H9 (cell line): ENCODE measurements around the gene ZNF444. TPM values are rescaled to one million over a fixed set of nuclear protein-coding genes. Genes with fewer than 3 reads are reported as not detected.
A peak's percentile ranks its signal among the peaks of the same experiment; 100 is the strongest.
"Not testable (repeated sequence)": the region's sequence is repeated elsewhere in the genome, so short reads cannot be mapped to it uniquely, and the experiment has no call there.

ENCODE experiments used
- DNase-seq: peaks from one replicate; pipeline ENCODE4 v3.0.0-alpha.2; 2017
- H2AFZ ChIP-seq: one replicate; pipeline ENCODE4 v1.6.1; 2013; ENCODE audit warnings: mild to moderate bottlenecking, low read length, control low read depth, moderate library complexity
- H2AK5ac ChIP-seq: 2 replicates; pipeline ENCODE4 v1.6.1; 2013; ENCODE audit warnings: low read length, control low read depth, mixed read lengths; ENCODE audit not compliant: insufficient read length
- H2BK120ac ChIP-seq: one replicate; pipeline ENCODE4 v1.6.1; 2013; ENCODE audit warnings: low read depth, mild to moderate bottlenecking, low read length, control low read depth, inconsistent platforms; ENCODE audit not compliant: poor library complexity, severe bottlenecking
- H2BK12ac ChIP-seq: 2 replicates; pipeline ENCODE4 v1.6.1; 2013; ENCODE audit warnings: low read length, control low read depth, mixed read lengths, low read depth; ENCODE audit not compliant: insufficient read length
- H2BK15ac ChIP-seq: 2 replicates; pipeline ENCODE4 v1.6.1; 2013; ENCODE audit warnings: low read depth, low read length, control low read depth
- H2BK20ac ChIP-seq: one replicate; pipeline ENCODE4 v1.6.1; 2013; ENCODE audit warnings: low read depth, mild to moderate bottlenecking, low read length, control low read depth, inconsistent platforms; ENCODE audit not compliant: poor library complexity, severe bottlenecking
- H2BK5ac ChIP-seq: 2 replicates; pipeline ENCODE4 v1.6.1; 2013; ENCODE audit warnings: low read length, control low read depth, mixed read lengths; ENCODE audit not compliant: insufficient read length
- H3K14ac ChIP-seq: 2 replicates; pipeline ENCODE4 v1.6.1; 2013; ENCODE audit warnings: low read length, control low read depth; ENCODE audit not compliant: insufficient read depth
- H3K18ac ChIP-seq: 2 replicates; pipeline ENCODE4 v1.6.1; 2013; ENCODE audit warnings: low read depth, mild to moderate bottlenecking, mixed read lengths, low read length, control low read depth; ENCODE audit not compliant: insufficient read length
- H3K23ac ChIP-seq: 2 replicates; pipeline ENCODE4 v1.6.1; 2013; ENCODE audit warnings: low read length, control low read depth, mixed read lengths, low read depth; ENCODE audit not compliant: insufficient read length
- H3K23me2 ChIP-seq: 2 replicates; pipeline ENCODE4 v1.6.1; 2013; ENCODE audit warnings: low read depth, mild to moderate bottlenecking, mixed read lengths, low read length, control low read depth; ENCODE audit not compliant: insufficient read length, poor library complexity, severe bottlenecking
- H3K27ac ChIP-seq: 2 replicates; pipeline ENCODE4 v1.5.1; 2013; ENCODE audit warnings: low read length, control low read depth, mixed read lengths, low read depth; ENCODE audit not compliant: insufficient read length
- H3K27me3 ChIP-seq: 2 replicates; pipeline ENCODE4 v1.6.1; 2013; ENCODE audit warnings: low read length, control low read depth, inconsistent platforms; ENCODE audit not compliant: insufficient read depth
- H3K4ac ChIP-seq: 2 replicates; pipeline ENCODE4 v1.6.1; 2013; ENCODE audit warnings: low read depth, mild to moderate bottlenecking, control low read depth, inconsistent platforms, low read length, moderate library complexity
- H3K4me1 ChIP-seq: 2 replicates; pipeline ENCODE4 v1.6.1; 2013; ENCODE audit warnings: low read length, control low read depth, inconsistent platforms; ENCODE audit not compliant: insufficient read depth
- H3K4me2 ChIP-seq: 2 replicates; pipeline ENCODE4 v1.6.1; 2013; ENCODE audit warnings: low read length, control low read depth, mixed read lengths; ENCODE audit not compliant: insufficient read length, insufficient read depth
- H3K56ac ChIP-seq: 2 replicates; pipeline ENCODE4 v1.6.1; 2013; ENCODE audit warnings: low read depth, mild to moderate bottlenecking, mixed read lengths, low read length, control low read depth; ENCODE audit not compliant: insufficient read length
- H3K79me1 ChIP-seq: 2 replicates; pipeline ENCODE4 v1.6.1; 2013; ENCODE audit warnings: low read depth, mild to moderate bottlenecking, moderate library complexity, low read length, control low read depth, inconsistent platforms; ENCODE audit not compliant: insufficient read depth, poor library complexity, severe bottlenecking
- H3K79me2 ChIP-seq: 2 replicates; pipeline ENCODE4 v1.6.1; 2013; ENCODE audit warnings: low read length, control low read depth, inconsistent platforms; ENCODE audit not compliant: insufficient read depth
- H3K9ac ChIP-seq: 2 replicates; pipeline ENCODE4 v1.6.1; 2013; ENCODE audit warnings: low read length, control low read depth, mixed read lengths; ENCODE audit not compliant: insufficient read length; ENCODE audit errors: extremely low read depth
- H3K9me3 ChIP-seq: one replicate; pipeline ENCODE4 v1.6.1; 2013; ENCODE audit warnings: low read depth, low read length, inconsistent platforms; ENCODE audit not compliant: control insufficient read depth
- H3T11ph ChIP-seq: one replicate; pipeline ENCODE4 v1.6.1; 2013; ENCODE audit warnings: mild to moderate bottlenecking, low read length, control low read depth, inconsistent platforms
- H4K20me1 ChIP-seq: one replicate; pipeline ENCODE4 v1.6.1; 2013; ENCODE audit not compliant: control insufficient read depth, insufficient read length, insufficient read depth
- H4K5ac ChIP-seq: 2 replicates; pipeline ENCODE4 v1.6.1; 2013; ENCODE audit warnings: low read depth, mild to moderate bottlenecking, mixed read lengths, low read length, control low read depth; ENCODE audit not compliant: insufficient read length
- H4K8ac ChIP-seq: replicated peaks from 2 replicates; pipeline ENCODE4 v1.6.1; 2013; ENCODE audit warnings: low read length, control low read depth, mixed read lengths, low read depth; ENCODE audit not compliant: insufficient read length
- H4K91ac ChIP-seq: 2 replicates; pipeline ENCODE4 v1.6.1; 2013; ENCODE audit warnings: low read depth, mild to moderate bottlenecking, moderate library complexity, mixed read lengths, low read length, control low read depth; ENCODE audit not compliant: insufficient read length
- H3K27ac Mint-ChIP-seq, 3 experiments: 2 replicates in 2 of 3; 3 replicates in 1 of 3; pipeline ENCODE4 v1.8.0; 2020 to 2021; ENCODE audit warnings: mixed read lengths in 3 of 3, mild to moderate bottlenecking in 1 of 3, moderate library complexity in 1 of 3
- H3K27me3 Mint-ChIP-seq: 2 replicates; pipeline ENCODE4 v1.8.0; 2021; ENCODE audit warnings: low read depth, mild to moderate bottlenecking, moderate library complexity, mixed read lengths
- H3K36me3 Mint-ChIP-seq, 3 experiments: 2 replicates in 2 of 3; 3 replicates in 1 of 3; pipeline ENCODE4 v1.8.0; 2020 to 2021; ENCODE audit warnings: low read depth in 3 of 3, mixed read lengths in 3 of 3; ENCODE audit not compliant: insufficient read depth in 1 of 3
- H3K4me1 Mint-ChIP-seq, 2 experiments: 2 replicates each; pipeline ENCODE4 v1.8.0; 2020; ENCODE audit warnings: mixed read lengths in 2 of 2
- H3K4me3 Mint-ChIP-seq, 2 experiments: 2 replicates in 1 of 2; 3 replicates in 1 of 2; pipeline ENCODE4 v1.8.0; 2020 to 2021; ENCODE audit warnings: mild to moderate bottlenecking in 2 of 2, mixed read lengths in 2 of 2, moderate library complexity in 1 of 2
- H3K9me3 Mint-ChIP-seq, 2 experiments: 2 replicates in 1 of 2; 3 replicates in 1 of 2; pipeline ENCODE4 v1.8.0; 2020; ENCODE audit warnings: mild to moderate bottlenecking in 2 of 2, mixed read lengths in 2 of 2, moderate library complexity in 1 of 2
- WGBS: extraction: QIAGEN DNeasy Blood & Tissue Kit; methylation state at CpG from one replicate; pipeline ENCODE4 v1.1.7; 2013; ENCODE audit warnings: missing lambda C conversion rate, low lambda C conversion rate, mixed read lengths; ENCODE audit not compliant: insufficient read length; ENCODE audit errors: extremely low coverage; 5-methylcytosine and 5-hydroxymethylcytosine counted together
- total RNA-seq: library from RNA; stranded (reverse); gene quantifications from 2 replicates; pipeline ENCODE4 v1.2.1, GENCODE V29; 2021
- TF ChIP-seq, protein P1 (sequence below): fragments of 200-600 bp; sonication (generic); conservative IDR thresholded peaks from 3 replicates; pipeline ENCODE4 v1.8.0; 2021; ENCODE audit warnings: antibody characterized with exemption, mild to moderate bottlenecking

The ZNF444 gene
- total RNA-seq, 1 experiment from 2014 or later: 49.7 TPM

DNA sequence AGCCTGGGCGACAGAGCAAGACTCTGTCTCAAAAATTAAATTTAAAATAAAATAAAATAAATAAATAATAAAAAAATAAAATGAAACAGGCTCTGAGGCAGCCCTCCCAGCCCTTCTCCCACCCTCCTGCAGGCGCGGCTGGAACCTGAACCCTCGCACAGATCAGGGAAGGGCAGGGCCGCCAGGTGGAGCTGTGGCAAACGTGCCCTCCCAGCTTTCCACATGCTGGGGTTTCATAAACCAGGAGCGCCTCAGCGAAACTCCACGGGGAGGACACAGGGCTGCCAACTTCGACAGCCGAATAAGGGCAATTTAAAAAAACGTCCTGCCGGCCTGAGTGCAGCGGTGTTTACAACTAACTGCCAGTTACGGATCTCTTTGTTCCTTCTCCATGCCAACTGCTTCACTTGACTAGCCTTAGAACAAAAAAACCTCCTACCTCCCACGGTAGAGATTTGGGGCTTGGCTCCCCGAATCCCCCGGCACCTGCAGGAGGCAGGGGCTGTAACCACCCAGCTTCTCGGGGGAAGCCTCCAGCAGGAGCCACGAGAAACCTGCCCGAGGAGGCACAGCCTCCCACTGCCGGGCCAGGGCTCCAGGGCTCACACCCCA, 35.9 kb upstream of the ZNF444 start:
- H3K36me3 Mint-ChIP-seq: peaks cover 10 to 28% (median 16%) of the 10 kb centered on the region in 3 experiments
- TF ChIP-seq, protein P1, sequence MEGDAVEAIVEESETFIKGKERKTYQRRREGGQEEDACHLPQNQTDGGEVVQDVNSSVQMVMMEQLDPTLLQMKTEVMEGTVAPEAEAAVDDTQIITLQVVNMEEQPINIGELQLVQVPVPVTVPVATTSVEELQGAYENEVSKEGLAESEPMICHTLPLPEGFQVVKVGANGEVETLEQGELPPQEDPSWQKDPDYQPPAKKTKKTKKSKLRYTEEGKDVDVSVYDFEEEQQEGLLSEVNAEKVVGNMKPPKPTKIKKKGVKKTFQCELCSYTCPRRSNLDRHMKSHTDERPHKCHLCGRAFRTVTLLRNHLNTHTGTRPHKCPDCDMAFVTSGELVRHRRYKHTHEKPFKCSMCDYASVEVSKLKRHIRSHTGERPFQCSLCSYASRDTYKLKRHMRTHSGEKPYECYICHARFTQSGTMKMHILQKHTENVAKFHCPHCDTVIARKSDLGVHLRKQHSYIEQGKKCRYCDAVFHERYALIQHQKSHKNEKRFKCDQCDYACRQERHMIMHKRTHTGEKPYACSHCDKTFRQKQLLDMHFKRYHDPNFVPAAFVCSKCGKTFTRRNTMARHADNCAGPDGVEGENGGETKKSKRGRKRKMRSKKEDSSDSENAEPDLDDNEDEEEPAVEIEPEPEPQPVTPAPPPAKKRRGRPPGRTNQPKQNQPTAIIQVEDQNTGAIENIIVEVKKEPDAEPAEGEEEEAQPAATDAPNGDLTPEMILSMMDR: peak; percentile 88

DNA sequence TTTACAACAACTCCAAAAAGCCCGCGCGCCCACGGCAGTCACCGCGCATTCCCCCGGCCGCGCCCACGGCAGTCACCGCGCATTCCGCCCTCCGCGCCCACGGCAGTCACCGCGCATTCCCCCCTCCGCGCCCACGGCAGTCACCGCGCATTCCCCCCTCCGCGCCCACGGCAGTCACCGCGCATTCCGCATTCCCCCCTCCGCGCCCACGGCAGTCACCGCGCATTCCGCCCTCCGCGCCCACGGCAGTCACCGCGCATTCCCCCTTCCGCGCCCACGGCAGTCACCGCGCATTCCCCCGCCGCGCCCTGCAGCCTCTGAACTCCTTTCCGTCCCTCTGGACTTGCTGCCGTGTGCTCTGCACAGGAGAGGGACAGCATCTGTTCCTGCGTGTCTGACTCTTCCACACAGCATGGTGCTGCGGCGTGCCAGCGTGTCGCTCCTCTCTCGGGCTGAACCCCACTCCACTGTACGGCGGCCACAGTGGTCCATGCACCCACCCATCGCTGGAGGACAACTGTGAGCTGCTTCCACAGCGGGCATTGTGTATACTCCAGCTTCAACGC, 35.2 kb upstream of the ZNF444 start:
- not testable (repeated sequence) for H3K27ac ChIP-seq, H3K27me3 Mint-ChIP-seq

More for the DNA sequence above, 35.9 kb upstream of the ZNF444 start:
- H3K4me1 ChIP-seq: peaks cover 6% of the 10 kb centered on the region; the same call in 1 of the 2 replicates
- no peaks in the 10 kb centered on the region for H3K9me3 ChIP-seq
- no peak overlapping the region for H3K27ac ChIP-seq
- no peaks in the 10 kb centered on the region for H3K79me1 ChIP-seq
- no CpG with 5 or more reads among the region's 22 CpGs for WGBS
- H2BK15ac ChIP-seq: no peak overlapping the region
- peaks cover 37% of the 10 kb centered on the region; the same call in 1 of the 2 replicates for H3K79me2 ChIP-seq
- H3K23ac ChIP-seq: no peak overlapping the region
- H2AFZ ChIP-seq: no peak overlapping the region
- H2BK5ac ChIP-seq: no peak overlapping the region
- H4K5ac ChIP-seq: no peak overlapping the region
- peak; percentile 85 for DNase-seq
- Mint-ChIP-seq H3K27ac (peak overlapping the region; percentile 22 to 81 (median 55); a peak in 3 of 7 replicates), H3K4me1 (peaks cover 30 to 42% of the 10 kb centered on the region in 2 experiments), H3K27me3 (no peaks in the 10 kb centered on the region), H3K4me3 (peak overlapping the region in 1 of 2 experiments; percentile 53; a peak in 1 of 5 replicates), H3K9me3 (no peaks in the 10 kb centered on the region)
- no peak overlapping the region for H4K8ac ChIP-seq
- no peaks in the 10 kb centered on the region for H3K23me2 ChIP-seq
- H4K91ac ChIP-seq: no peak overlapping the region
- H4K20me1 ChIP-seq: no peaks in the 10 kb centered on the region
- no peak overlapping the region for H2AK5ac ChIP-seq
- H3K9ac ChIP-seq: no peak overlapping the region
- H3K56ac ChIP-seq: no peak overlapping the region
- H2BK12ac ChIP-seq: no peak overlapping the region
- H3K4ac ChIP-seq: no peak overlapping the region
- peak overlapping the region; percentile 4 for H3K18ac ChIP-seq
- no peak overlapping the region for H3K4me2 ChIP-seq
- H3K14ac ChIP-seq: peak overlapping the region; percentile 6; the same call in 1 of the 2 replicates
- H2BK120ac ChIP-seq: no peak overlapping the region
- no peak overlapping the region for H3T11ph ChIP-seq
- no peaks in the 10 kb centered on the region for H3K27me3 ChIP-seq
- no peak overlapping the region for H2BK20ac ChIP-seq

More for the DNA sequence above, 35.2 kb upstream of the ZNF444 start:
- H3K23me2 ChIP-seq, H2BK12ac ChIP-seq, H3K23ac ChIP-seq, H2BK5ac ChIP-seq, H4K91ac ChIP-seq, H3K4ac ChIP-seq, H4K8ac ChIP-seq, H2BK120ac ChIP-seq, H2BK15ac ChIP-seq, H4K5ac ChIP-seq, DNase-seq, H2AFZ ChIP-seq, H2BK20ac ChIP-seq, H3K56ac ChIP-seq, H3K9ac ChIP-seq, H3K4me2 ChIP-seq, H2AK5ac ChIP-seq, H3K27me3 ChIP-seq, H3T11ph ChIP-seq, H3K4me1 ChIP-seq, H3K9me3 Mint-ChIP-seq, H3K9me3 ChIP-seq, H4K20me1 ChIP-seq, H3K79me1 ChIP-seq: not testable (repeated sequence)
- H3K18ac ChIP-seq: peak overlapping the region; percentile 66
- peaks cover 42% of the 10 kb centered on the region; the same call in 1 of the 2 replicates for H3K79me2 ChIP-seq
- Mint-ChIP-seq H3K4me1 (peaks cover 38 to 49% of the 10 kb centered on the region in 2 experiments), H3K4me3 (peak overlapping the region in 1 of 2 experiments; percentile 53; a peak in 1 of 5 replicates), H3K27ac (peak overlapping the region in 2 of 3 experiments; percentile 86 to 91; a peak in 4 of 7 replicates), H3K36me3 (peaks cover 9 to 27% (median 18%) of the 10 kb centered on the region in 3 experiments)
- no CpG with 5 or more reads among the region's 61 CpGs for WGBS
- H3K14ac ChIP-seq: peak overlapping the region; percentile 66
